Loucy (cell line): ENCODE measurements around the gene FDXACB1.

ENCODE experiments used
- H2AFZ ChIP-seq: fragments of 200-600 bp; sonication (generic); 2 replicates; pipeline ENCODE4 v1.6.0; 2016; ENCODE audit warnings: antibody characterized with exemption, mild to moderate bottlenecking, low read length, moderate library complexity
- H3F3A ChIP-seq: fragments of 200-600 bp; 2 replicates; pipeline ENCODE4 v1.6.0; 2016; ENCODE audit warnings: antibody characterized with exemption, low read depth, mild to moderate bottlenecking
- H3K27me3 ChIP-seq: fragments of 200-600 bp; sonication (generic); 2 replicates; pipeline ENCODE4 v1.6.1; 2014; ENCODE audit warnings: low read length, mild to moderate bottlenecking; ENCODE audit not compliant: insufficient read depth, poor library complexity, severe bottlenecking
- H3K36me3 ChIP-seq: fragments of 200-600 bp; sonication (generic); 2 replicates; pipeline ENCODE4 v1.6.1; 2016; ENCODE audit warnings: low read length; ENCODE audit not compliant: insufficient read depth
- H3K4me1 ChIP-seq: fragments of 200-600 bp; sonication (generic); 2 replicates; pipeline ENCODE4 v1.5.1; 2014; ENCODE audit warnings: low read length, mild to moderate bottlenecking; ENCODE audit not compliant: insufficient read depth, poor library complexity, severe bottlenecking
- H3K4me2 ChIP-seq: fragments of 200-600 bp; sonication (generic); 2 replicates; pipeline ENCODE4 v1.6.0; 2014; ENCODE audit warnings: antibody characterized with exemption, low read length, low read depth, mild to moderate bottlenecking; ENCODE audit not compliant: poor library complexity, severe bottlenecking
- H3K4me3 ChIP-seq: fragments of 200-600 bp; sonication (generic); 2 replicates; pipeline ENCODE4 v1.5.1; 2014; ENCODE audit warnings: low read length, mild to moderate bottlenecking, mixed read lengths; ENCODE audit not compliant: poor library complexity, severe bottlenecking
- H3K79me2 ChIP-seq: fragments of 200-600 bp; sonication (generic); 2 replicates; pipeline ENCODE4 v1.6.1; 2014; ENCODE audit warnings: low read length; ENCODE audit not compliant: insufficient read depth
- H3K9ac ChIP-seq: fragments of 200-600 bp; sonication (generic); 2 replicates; pipeline ENCODE4 v1.6.0; 2014; ENCODE audit warnings: mild to moderate bottlenecking, low read depth, low read length, moderate library complexity; ENCODE audit not compliant: poor library complexity, severe bottlenecking
- H3K9me2 ChIP-seq: fragments of 200-600 bp; sonication (generic); replicated peaks from 2 replicates; pipeline ENCODE4 v1.6.1; 2016; ENCODE audit warnings: low read depth, low read length, mixed read lengths
- H3K9me3 ChIP-seq: fragments of 200-600 bp; sonication (generic); 2 replicates; pipeline ENCODE4 v1.6.1; 2014; ENCODE audit warnings: mild to moderate bottlenecking, antibody characterized with exemption, low read length, low read depth; ENCODE audit not compliant: insufficient read depth
- H4K20me1 ChIP-seq: fragments of 200-600 bp; sonication (generic); 2 replicates; pipeline ENCODE4 v1.6.0; 2014; ENCODE audit warnings: antibody characterized with exemption, low read length, mild to moderate bottlenecking; ENCODE audit not compliant: insufficient read depth, poor library complexity, severe bottlenecking
- EZH2phosphoT487 ChIP-seq: fragments of 200-600 bp; IDR thresholded peaks from 2 replicates; pipeline ENCODE4 v1.6.1; 2018; ENCODE audit warnings: antibody characterized with exemption, mild to moderate bottlenecking, moderate library complexity, borderline replicate concordance
- TF ChIP-seq, protein P1 (sequence below): fragments of 200-600 bp; sonication (generic); conservative IDR thresholded peaks from 2 replicates; pipeline ENCODE4 v1.5.1; 2014; ENCODE audit warnings: mild to moderate bottlenecking, antibody characterized with exemption, low read length

Gene FDXACB1

DNA sequence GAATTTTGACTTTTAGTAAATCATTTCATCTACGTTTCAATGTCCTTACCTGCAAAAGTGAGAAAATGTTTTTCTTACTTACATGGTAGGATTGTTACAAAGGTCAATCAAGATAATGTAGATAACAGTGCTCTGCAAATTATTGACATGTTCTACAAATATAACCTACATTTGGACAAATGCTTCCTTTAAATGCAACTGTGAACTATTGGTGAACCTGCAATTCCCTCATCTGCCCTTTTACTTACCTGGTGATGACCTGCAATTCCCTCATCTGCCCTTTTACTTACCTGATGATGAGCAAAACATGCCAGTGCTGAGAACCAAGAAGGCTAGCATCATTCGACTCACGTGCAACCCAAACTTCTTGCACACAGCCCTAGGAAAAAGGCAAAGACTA, 18.7 kb downstream of the FDXACB1 start:
- Histone ChIP-seq H3F3A (no peaks in the 10 kb centered on the region), H4K20me1 (no peaks in the 10 kb centered on the region), H3K36me3 (peaks cover 49% of the 10 kb centered on the region), H3K4me2 (no peak overlapping the region), H3K9me3 (no peaks in the 10 kb centered on the region), H3K4me1 (peaks cover under 1% of the 10 kb centered on the region), H3K9ac (no peak overlapping the region), H2AFZ (no peak overlapping the region), H3K9me2 (no peaks in the 10 kb centered on the region), H3K4me3 (no peak overlapping the region), H3K27me3 (no peaks in the 10 kb centered on the region), H3K79me2 (no peaks in the 10 kb centered on the region)
- no peak for TF ChIP-seq EZH2phosphoT487
- TF ChIP-seq, protein P1, sequence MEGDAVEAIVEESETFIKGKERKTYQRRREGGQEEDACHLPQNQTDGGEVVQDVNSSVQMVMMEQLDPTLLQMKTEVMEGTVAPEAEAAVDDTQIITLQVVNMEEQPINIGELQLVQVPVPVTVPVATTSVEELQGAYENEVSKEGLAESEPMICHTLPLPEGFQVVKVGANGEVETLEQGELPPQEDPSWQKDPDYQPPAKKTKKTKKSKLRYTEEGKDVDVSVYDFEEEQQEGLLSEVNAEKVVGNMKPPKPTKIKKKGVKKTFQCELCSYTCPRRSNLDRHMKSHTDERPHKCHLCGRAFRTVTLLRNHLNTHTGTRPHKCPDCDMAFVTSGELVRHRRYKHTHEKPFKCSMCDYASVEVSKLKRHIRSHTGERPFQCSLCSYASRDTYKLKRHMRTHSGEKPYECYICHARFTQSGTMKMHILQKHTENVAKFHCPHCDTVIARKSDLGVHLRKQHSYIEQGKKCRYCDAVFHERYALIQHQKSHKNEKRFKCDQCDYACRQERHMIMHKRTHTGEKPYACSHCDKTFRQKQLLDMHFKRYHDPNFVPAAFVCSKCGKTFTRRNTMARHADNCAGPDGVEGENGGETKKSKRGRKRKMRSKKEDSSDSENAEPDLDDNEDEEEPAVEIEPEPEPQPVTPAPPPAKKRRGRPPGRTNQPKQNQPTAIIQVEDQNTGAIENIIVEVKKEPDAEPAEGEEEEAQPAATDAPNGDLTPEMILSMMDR, result no peak

DNA sequence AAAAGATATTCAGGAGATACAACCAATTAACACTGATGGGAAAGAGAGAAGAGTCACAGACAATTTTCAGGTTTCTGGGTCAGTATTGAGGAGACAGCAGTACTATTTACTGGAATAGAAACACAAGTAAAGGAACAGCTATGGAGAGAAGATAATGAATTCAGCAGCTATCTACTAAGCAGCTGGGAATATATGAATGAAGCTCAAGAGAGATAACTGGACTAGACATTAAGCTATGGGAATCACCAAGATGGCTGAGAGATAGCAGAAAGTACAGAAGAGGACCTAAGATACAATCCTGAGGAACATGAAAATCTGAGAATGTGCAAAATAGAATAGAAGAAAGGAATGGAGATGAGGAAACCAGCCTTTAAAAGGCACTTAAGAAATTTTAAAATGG, 23.5 kb downstream of the FDXACB1 start:
- Histone ChIP-seq H3K4me2 (no peak overlapping the region), H3K9me3 (no peaks in the 10 kb centered on the region), H2AFZ (no peak overlapping the region), H3F3A (no peaks in the 10 kb centered on the region), H3K79me2 (no peaks in the 10 kb centered on the region), H3K9me2 (no peaks in the 10 kb centered on the region), H4K20me1 (no peaks in the 10 kb centered on the region), H3K9ac (no peak overlapping the region), H3K36me3 (peaks cover 65% of the 10 kb centered on the region), H3K4me1 (no peaks in the 10 kb centered on the region), H3K27me3 (no peaks in the 10 kb centered on the region), H3K4me3 (no peak overlapping the region)
- TF ChIP-seq, protein P1, result no peak

DNA sequence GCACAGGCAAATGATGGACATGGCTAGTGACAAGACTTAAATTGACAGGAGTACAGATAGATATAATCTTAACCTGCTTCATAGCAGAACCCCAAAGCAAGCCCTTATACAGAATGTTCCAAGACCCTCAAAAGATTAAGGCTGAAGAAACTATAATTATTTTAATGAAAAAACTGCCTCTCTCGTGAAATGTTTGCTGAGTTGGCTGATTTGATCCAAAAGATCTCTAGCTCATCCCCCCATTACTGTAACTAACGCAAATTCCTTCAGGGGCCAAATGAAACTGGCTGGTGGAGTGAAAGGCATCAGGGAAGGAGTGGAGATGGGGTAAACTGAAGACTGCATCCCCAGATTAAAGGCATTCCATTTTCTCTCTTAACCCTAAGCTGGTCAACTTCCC, 26.9 kb downstream of the FDXACB1 start:
- no peak overlapping the region for H3K4me3 ChIP-seq
- H3K9me2 ChIP-seq, result no peaks in the 10 kb centered on the region
- no peaks in the 10 kb centered on the region for H3F3A ChIP-seq
- no peaks in the 10 kb centered on the region for H3K79me2 ChIP-seq
- no peaks in the 10 kb centered on the region for H3K4me1 ChIP-seq
- H3K4me2 ChIP-seq, result no peak overlapping the region
- no peaks in the 10 kb centered on the region for H3K27me3 ChIP-seq
- H3K9ac ChIP-seq, result no peak overlapping the region
- TF ChIP-seq, protein P1, result no peak
- H3K36me3 ChIP-seq, result peaks cover 62% of the 10 kb centered on the region; the same call in 1 of the 2 replicates
- H4K20me1 ChIP-seq, result no peaks in the 10 kb centered on the region
- H3K9me3 ChIP-seq, result no peaks in the 10 kb centered on the region
- H2AFZ ChIP-seq, result no peak overlapping the region
